Mucosa of descending colon (tissue), 3 donors: Measurements from ENCODE around the gene FAM200A. TPM values are rescaled to one million over a fixed set of nuclear protein-coding genes. Genes with fewer than 3 reads are reported as not detected.
"Not testable (repeated sequence)": the region's sequence is repeated elsewhere in the genome, so short reads cannot be mapped to it uniquely, and the experiment has no call there.

ENCODE experiments used
- ATAC-seq: fragments of 200-7000 bp; cut with Tn5 transposase; one replicate; pipeline ENCODE4 v1.9.1; 2020; ENCODE audit warnings: mild to moderate bottlenecking, moderate library complexity
- DNase-seq, 3 donors: peaks; one replicate each; pipeline ENCODE4 v3.0.0-alpha.2; 2020
- H3K36me3 ChIP-seq: fragments of 200-600 bp; one replicate; pipeline ENCODE4 v1.8.0; 2021; ENCODE audit warnings: low read depth, mild to moderate bottlenecking
- H3K4me1 ChIP-seq: fragments of 200-600 bp; one replicate; pipeline ENCODE4 v1.8.0; 2021; ENCODE audit warnings: low read depth, mild to moderate bottlenecking
- H3K4me3 ChIP-seq: fragments of 200-600 bp; one replicate; pipeline ENCODE4 v1.8.0; 2021; ENCODE audit warnings: mild to moderate bottlenecking
- H3K9me3 ChIP-seq: fragments of 200-600 bp; one replicate; pipeline ENCODE4 v1.8.0; 2021; ENCODE audit warnings: mild to moderate bottlenecking
- CTCF ChIP-seq: fragments of 200-600 bp; IDR thresholded peaks from one replicate; pipeline ENCODE4 v1.8.0; 2022; ENCODE audit warnings: antibody characterized with exemption, mild to moderate bottlenecking
- intact Hi-C, 2 donors: fragments of 100-400 bp; cut with DNase I in 1 of 2; cut with micrococcal nuclease in 1 of 2; formaldehyde crosslinking; loops; one replicate each; pipeline versions ENCODE4 v1.11.0 to v1.11.1; 2022; cut with DNase I, micrococcal nuclease
- total RNA-seq, 3 donors: library from RNA; stranded (reverse); fragmentation: NEBNext Ultra II Directional in 2 of 3; extraction: Animal tissue kit (Norgen Biotek cat#: 25700) in 2 of 3; gene quantifications; one replicate each; pipeline versions ENCODE4 v1.2.1 to v1.2.4, GENCODE V29; 2021 to 2023
- donor health status: DM: no; HTN: no; CAD: no; lungs with moderate emphysema.
- donor health status: DM: no; HTN: no; CAD: no.
- donor health status: DM: no; HTN: yes; CAD: no.

FAM200A gene
- total RNA-seq, 3 donors from 2014 or later = 3.8 to 5.6 (median 5.1) TPM

GRCh38 chr7:99588868-99589267, 37.0 kb upstream of the FAM200A start:
- intact Hi-C loops = no loop called here
- H3K36me3 ChIP-seq = no peaks in the 10 kb centered on the region
- no peaks in the 10 kb centered on the region for H3K9me3 ChIP-seq
- DNase-seq (no peak), ATAC-seq (peak; percentile 15)
- TF ChIP-seq CTCF = no peak
- no peaks in the 10 kb centered on the region for H3K4me1 ChIP-seq
- H3K4me3 ChIP-seq = no peak overlapping the region

DNA sequence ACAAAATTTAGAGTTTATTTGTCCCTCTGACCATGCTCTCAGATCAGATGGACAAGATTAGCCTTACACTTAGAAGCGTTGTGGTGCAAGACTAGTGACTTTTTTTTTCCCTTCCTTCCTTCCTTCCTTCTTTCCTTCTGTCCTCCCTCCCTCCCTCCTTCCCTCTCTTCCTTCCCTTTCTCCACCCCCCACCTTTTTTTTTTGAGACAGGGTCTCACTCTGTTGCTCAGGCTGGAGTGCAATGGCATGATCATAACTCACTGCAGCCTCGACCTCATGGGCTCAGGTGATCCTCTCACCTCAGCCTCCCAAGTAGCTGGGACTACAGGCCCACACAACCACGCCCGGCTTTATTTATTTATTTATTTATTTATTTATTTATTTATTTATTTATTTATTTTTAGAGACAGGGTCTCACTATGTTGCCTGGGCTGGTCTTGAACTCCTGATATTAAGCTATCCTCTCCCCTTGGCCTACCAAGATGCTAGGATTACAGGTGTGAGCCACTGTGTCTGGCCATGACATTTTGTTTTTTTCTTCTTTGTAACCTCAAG, 28.9 kb upstream of the FAM200A start:
- H3K36me3 ChIP-seq, ATAC-seq, intact Hi-C loops: not testable (repeated sequence)

GRCh38 chr7:99579956-99580777, 28.3 kb upstream of the FAM200A start:
- H3K4me3 ChIP-seq = no peak overlapping the region
- TF ChIP-seq CTCF = no peak
- ATAC-seq (peak; percentile 80), DNase-seq (peak in 2 of 3 donors; percentile 26 to 42)
- no peaks in the 10 kb centered on the region for H3K36me3 ChIP-seq
- no peaks in the 10 kb centered on the region for H3K9me3 ChIP-seq
- intact Hi-C loops = no loop called here
- no peaks in the 10 kb centered on the region for H3K4me1 ChIP-seq

More for the DNA sequence above, 28.9 kb upstream of the FAM200A start:
- not testable (repeated sequence) for H3K4me3 ChIP-seq, H3K9me3 ChIP-seq, DNase-seq, H3K4me1 ChIP-seq

GRCh38 chr7:99579281-99579955, 27.5 kb upstream of the FAM200A start:
- ATAC-seq = no peak
- DNase-seq = no peak
- H3K4me3 ChIP-seq = no peak overlapping the region
- H3K36me3 ChIP-seq = no peaks in the 10 kb centered on the region
- intact Hi-C loops = no loop called here
- TF ChIP-seq CTCF = no peak
- no peaks in the 10 kb centered on the region for H3K4me1 ChIP-seq
- no peaks in the 10 kb centered on the region for H3K9me3 ChIP-seq

DNA sequence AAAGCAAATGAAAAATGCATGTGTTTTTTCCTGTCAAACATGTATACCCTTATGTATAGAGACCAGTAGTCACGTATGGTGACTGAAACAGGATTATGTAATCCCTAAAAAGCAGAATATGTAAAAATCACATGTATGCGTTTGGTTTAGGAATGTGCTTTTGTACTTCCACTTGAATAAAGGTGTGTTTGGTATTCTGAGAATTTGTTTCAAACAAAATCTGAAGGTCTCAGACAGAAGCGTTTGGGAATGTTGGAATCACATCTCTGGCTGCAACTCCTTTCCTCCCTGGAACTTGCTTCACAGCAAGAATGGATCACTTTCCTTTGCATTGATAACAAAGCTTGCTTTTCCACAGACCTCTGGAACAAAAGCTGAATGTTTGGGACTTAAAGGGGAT, 24.3 kb upstream of the FAM200A start:
- H3K4me3 ChIP-seq = no peak overlapping the region
- intact Hi-C loops = no loop called here
- H3K9me3 ChIP-seq = no peaks in the 10 kb centered on the region
- no peaks in the 10 kb centered on the region for H3K36me3 ChIP-seq
- DNase-seq (no peak), ATAC-seq (no peak)
- no peak for TF ChIP-seq CTCF
- H3K4me1 ChIP-seq = no peaks in the 10 kb centered on the region

GRCh38 chr7:99573257-99573656, 21.3 kb upstream of the FAM200A start:
- Histone ChIP-seq H3K4me3 (no peak overlapping the region), H3K9me3 (no peaks in the 10 kb centered on the region), H3K4me1 (no peaks in the 10 kb centered on the region), H3K36me3 (no peaks in the 10 kb centered on the region)
- intact Hi-C loops = no loop called here
- DNase-seq (no peak), ATAC-seq (no peak)
- TF ChIP-seq CTCF = no peak
